ENCODE data around the gene NKD1. TPM values are rescaled to one million over a fixed set of nuclear protein-coding genes. Genes with fewer than 3 reads are reported as not detected.
A peak's percentile ranks its signal among the peaks of the same experiment; 100 is the strongest.

Gene NKD1
- total RNA-seq, 1 experiment from 2014 or later = 0.44 TPM

- intact Hi-C loops (cut with micrococcal nuclease; ENCODE audit: unreplicated experiment) = no loop called here
- Histone ChIP-seq H3F3A (ENCODE audit: insufficient read depth, low read depth) (peaks cover 26% of the 10 kb centered on the region), H3K4me1 (replicated peaks; ENCODE audit: insufficient read depth) (peaks cover 24% of the 10 kb centered on the region), H3K4me3 (no peak overlapping the region), H3K4me2 (no peak overlapping the region), H3K27ac (no peak overlapping the region), H3K9me2 (ENCODE audit: insufficient read depth) (no peaks in the 10 kb centered on the region), H3K36me3 (ENCODE audit: low read depth) (no peaks in the 10 kb centered on the region), H3K79me2 (ENCODE audit: low read depth) (no peaks in the 10 kb centered on the region), H3K9me3 (ENCODE audit: insufficient read depth, low read depth) (peaks cover 16% of the 10 kb centered on the region), H2AFZ (no peak overlapping the region), H4K20me1 (ENCODE audit: insufficient read depth) (no peaks in the 10 kb centered on the region), H3K27me3 (ENCODE audit: insufficient read depth, low read depth) (no peaks in the 10 kb centered on the region)
- ChIA-PET POLR2A (ENCODE audit: unreplicated experiment) (no interaction called here), CTCF (interaction anchor here (0.6 kb wide), 1 partner anchor 286 kb away, joined by 11 read pairs; no protein-coding TSS in a partner anchor)
- no TSS peak for BruUV-seq (replicated peaks)
- DNase-seq = no peak
- no peak for TF ChIP-seq EZH2 (IDR thresholded peaks at IDR 0.05; ENCODE audit: low read depth)
These were observed 19.4 kb upstream of the NKD1 start for GRCh38 chr16:50528820-50529219.

- H3K27ac ChIP-seq = no peak overlapping the region
- H3K79me2 ChIP-seq (ENCODE audit: low read depth) = no peaks in the 10 kb centered on the region
- H3K9me2 ChIP-seq (ENCODE audit: insufficient read depth) = no peaks in the 10 kb centered on the region
- H3K4me3 ChIP-seq = no peak overlapping the region
- H3F3A ChIP-seq (ENCODE audit: insufficient read depth, low read depth) = peaks cover 26% of the 10 kb centered on the region
- no peaks in the 10 kb centered on the region for H4K20me1 ChIP-seq (ENCODE audit: insufficient read depth)
- intact Hi-C loops (cut with micrococcal nuclease; ENCODE audit: unreplicated experiment) = no loop called here
- peaks cover 24% of the 10 kb centered on the region for H3K4me1 ChIP-seq (replicated peaks; ENCODE audit: insufficient read depth)
- TF ChIP-seq, protein P1, sequence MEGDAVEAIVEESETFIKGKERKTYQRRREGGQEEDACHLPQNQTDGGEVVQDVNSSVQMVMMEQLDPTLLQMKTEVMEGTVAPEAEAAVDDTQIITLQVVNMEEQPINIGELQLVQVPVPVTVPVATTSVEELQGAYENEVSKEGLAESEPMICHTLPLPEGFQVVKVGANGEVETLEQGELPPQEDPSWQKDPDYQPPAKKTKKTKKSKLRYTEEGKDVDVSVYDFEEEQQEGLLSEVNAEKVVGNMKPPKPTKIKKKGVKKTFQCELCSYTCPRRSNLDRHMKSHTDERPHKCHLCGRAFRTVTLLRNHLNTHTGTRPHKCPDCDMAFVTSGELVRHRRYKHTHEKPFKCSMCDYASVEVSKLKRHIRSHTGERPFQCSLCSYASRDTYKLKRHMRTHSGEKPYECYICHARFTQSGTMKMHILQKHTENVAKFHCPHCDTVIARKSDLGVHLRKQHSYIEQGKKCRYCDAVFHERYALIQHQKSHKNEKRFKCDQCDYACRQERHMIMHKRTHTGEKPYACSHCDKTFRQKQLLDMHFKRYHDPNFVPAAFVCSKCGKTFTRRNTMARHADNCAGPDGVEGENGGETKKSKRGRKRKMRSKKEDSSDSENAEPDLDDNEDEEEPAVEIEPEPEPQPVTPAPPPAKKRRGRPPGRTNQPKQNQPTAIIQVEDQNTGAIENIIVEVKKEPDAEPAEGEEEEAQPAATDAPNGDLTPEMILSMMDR (conservative IDR thresholded peaks at IDR 0.05) = no peak
- no peak for TF ChIP-seq EZH2 (IDR thresholded peaks at IDR 0.05; ENCODE audit: low read depth)
- no peak overlapping the region for H3K4me2 ChIP-seq
- H2AFZ ChIP-seq = no peak overlapping the region
- ChIA-PET CTCF (no interaction called here), POLR2A (ENCODE audit: unreplicated experiment) (no interaction called here)
- H3K36me3 ChIP-seq (ENCODE audit: low read depth) = no peaks in the 10 kb centered on the region
- peaks cover 16% of the 10 kb centered on the region for H3K9me3 ChIP-seq (ENCODE audit: insufficient read depth, low read depth)
- no peak for DNase-seq
- H3K27me3 ChIP-seq (ENCODE audit: insufficient read depth, low read depth) = no peaks in the 10 kb centered on the region
- no TSS peak for BruUV-seq (replicated peaks)
These were observed 18.9 kb upstream of the NKD1 start for GRCh38 chr16:50529334-50529733.

- peaks cover 16% of the 10 kb centered on the region for H3K9me3 ChIP-seq (ENCODE audit: insufficient read depth, low read depth)
- H3K36me3 ChIP-seq (ENCODE audit: low read depth) = no peaks in the 10 kb centered on the region
- H3K79me2 ChIP-seq (ENCODE audit: low read depth) = no peaks in the 10 kb centered on the region
- no peaks in the 10 kb centered on the region for H3K27me3 ChIP-seq (ENCODE audit: insufficient read depth, low read depth)
- no peak overlapping the region for H2AFZ ChIP-seq
- TF ChIP-seq, protein P1 (conservative IDR thresholded peaks at IDR 0.05) = no peak
- no peak for TF ChIP-seq EZH2 (IDR thresholded peaks at IDR 0.05; ENCODE audit: low read depth)
- intact Hi-C loops (cut with micrococcal nuclease; ENCODE audit: unreplicated experiment) = no loop called here
- POLR2A ChIA-PET (ENCODE audit: unreplicated experiment) = interaction anchor here (0.6 kb wide), 1 partner anchor 135 kb away, joined by 6 read pairs; no protein-coding TSS in a partner anchor
- H3K9me2 ChIP-seq (ENCODE audit: insufficient read depth) = no peaks in the 10 kb centered on the region
- H3K4me3 ChIP-seq = no peak overlapping the region
- CTCF ChIA-PET = no interaction called here
- H3K27ac ChIP-seq = peak overlapping the region; percentile 59
- peaks cover 26% of the 10 kb centered on the region for H3F3A ChIP-seq (ENCODE audit: insufficient read depth, low read depth)
- DNase-seq = peak; percentile 87 to 96
- peaks cover 24% of the 10 kb centered on the region for H3K4me1 ChIP-seq (replicated peaks; ENCODE audit: insufficient read depth)
- no peaks in the 10 kb centered on the region for H4K20me1 ChIP-seq (ENCODE audit: insufficient read depth)
- no TSS peak for BruUV-seq (replicated peaks)
- H3K4me2 ChIP-seq = peak overlapping the region; percentile 21
These were observed 17.6 kb upstream of the NKD1 start for GRCh38 chr16:50530277-50531236.
